Myocyte (in vitro differentiated cells): ENCODE data around the gene CNNM1. TPM values are rescaled to one million over a fixed set of nuclear protein-coding genes. Genes with fewer than 3 reads are reported as not detected.

Source experiments
- DNase-seq: peaks from one replicate; pipeline ENCODE4 v3.0.0-alpha.2; 2012; ENCODE audit warnings: low read depth
- total RNA-seq: library from RNA; depleted of rRNA; stranded (reverse); fragments of >200 nt; gene quantifications from 2 replicates; pipeline ENCODE4 v1.2.3, GENCODE V29; 2014

Gene CNNM1
- total RNA-seq, 1 donor from 2014 or later: not detected

DNA sequence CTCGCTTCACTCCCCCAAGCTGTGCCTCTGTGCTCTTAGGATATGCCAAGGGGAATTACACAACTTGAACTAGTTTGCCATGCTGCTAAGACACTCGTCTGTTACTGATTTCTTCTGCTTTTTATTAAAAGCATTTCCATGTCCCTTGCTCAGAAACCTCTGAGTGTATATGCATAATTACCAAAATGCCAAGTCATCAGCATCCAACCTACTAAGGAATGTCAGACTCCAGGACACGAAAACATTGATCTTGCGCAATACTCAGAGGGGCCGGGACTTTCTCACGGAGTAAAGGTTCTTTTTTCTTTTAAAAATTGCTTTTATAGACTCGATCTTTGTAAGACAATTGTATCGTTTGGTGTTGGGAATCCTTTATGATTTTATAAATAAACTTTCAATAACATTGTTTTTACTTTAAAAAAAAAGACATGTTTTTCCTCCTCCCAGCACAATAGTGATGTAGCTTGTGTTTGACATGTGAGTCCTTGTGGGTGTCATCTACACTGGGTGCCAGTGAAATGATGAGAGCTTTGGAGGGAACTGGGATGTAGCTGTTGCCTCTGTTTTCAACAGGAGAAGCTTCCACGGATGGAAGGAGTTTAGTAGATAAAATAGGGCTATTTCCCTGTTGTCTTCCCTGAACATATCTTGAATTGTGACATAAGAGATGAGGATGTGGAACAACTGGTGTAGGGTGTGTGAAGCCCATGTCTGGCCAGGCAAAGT lies 43.6 kb downstream of the CNNM1 start:
- DNase-seq: peak; percentile 22

DNA sequence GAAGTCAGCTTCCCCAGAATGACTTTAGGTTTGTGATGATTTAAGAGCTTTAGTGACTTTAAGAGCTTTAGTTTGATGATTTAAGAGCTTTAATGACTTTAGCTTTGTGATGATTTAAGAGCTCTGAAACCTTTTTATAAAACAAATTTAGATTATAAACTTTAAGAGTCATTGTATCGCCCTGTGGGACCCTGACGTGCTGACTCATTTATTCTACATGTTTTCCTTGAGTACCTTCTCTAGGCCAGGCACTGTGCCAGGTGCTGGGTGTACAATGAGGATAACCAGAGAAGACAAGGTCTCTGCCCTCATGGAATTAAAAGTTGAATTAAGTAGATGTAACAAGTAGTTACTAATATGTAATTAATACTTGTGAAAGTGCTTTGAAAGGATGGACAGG lies 45.4 kb downstream of the CNNM1 start:
- DNase-seq: no peak

DNA sequence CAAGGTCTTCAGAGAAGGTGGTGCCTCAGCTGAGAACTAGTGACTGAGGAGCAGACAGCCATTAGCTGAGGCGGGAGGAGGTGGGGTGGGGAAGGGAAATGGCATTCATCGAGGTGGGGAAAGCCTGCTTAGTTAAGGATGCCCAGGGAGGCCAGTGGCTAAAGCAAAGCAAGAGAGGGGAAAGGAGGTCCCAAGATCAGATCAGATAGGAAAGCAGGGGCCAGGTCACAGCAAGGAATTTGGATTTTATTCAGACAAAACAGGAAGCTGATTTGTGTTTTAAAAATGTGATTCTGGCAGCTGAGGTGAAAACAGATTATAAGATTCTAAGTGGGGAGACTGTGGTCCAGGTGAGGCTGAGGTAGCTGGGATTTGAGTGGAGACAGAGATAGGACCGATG lies 45.8 kb downstream of the CNNM1 start:
- no peak for DNase-seq

DNA sequence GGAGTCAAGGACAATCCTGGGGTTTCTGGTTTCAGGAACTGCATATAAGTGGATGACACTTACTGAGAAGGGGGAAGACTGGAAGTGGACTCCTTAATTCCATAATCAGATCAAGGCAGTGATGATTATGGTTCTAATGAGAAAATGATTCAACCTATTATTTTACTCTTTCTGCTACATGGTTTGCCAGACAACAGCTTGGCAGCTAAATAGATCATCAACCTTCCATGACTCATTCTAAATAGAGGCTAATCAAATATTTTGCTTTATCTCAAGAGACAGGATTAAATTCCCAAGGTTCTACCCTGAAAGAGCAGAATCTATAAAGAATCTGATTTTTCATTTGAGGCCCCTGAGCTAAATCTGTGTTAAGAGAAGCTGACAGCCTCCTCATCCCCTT lies 46.3 kb downstream of the CNNM1 start:
- no peak for DNase-seq

DNA sequence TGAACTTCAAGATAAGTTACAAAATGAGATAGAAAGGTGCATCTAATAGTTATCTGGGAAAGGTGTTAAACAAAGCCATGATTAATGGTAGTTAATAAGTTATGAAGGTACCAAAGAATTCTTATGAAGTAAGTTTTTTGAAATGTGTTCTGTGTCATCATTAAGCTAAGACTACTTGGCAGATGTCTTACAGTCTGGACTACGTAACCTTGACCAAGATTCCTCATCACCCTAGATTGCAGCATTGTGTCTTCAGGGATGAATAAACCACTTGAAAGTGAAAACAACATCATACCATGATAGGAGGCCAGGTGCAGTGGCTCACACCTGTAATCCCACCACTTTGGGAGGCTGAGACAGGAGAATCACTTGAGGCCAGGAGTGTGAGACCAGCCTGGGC lies 53.0 kb downstream of the CNNM1 start:
- no peak for DNase-seq

DNA sequence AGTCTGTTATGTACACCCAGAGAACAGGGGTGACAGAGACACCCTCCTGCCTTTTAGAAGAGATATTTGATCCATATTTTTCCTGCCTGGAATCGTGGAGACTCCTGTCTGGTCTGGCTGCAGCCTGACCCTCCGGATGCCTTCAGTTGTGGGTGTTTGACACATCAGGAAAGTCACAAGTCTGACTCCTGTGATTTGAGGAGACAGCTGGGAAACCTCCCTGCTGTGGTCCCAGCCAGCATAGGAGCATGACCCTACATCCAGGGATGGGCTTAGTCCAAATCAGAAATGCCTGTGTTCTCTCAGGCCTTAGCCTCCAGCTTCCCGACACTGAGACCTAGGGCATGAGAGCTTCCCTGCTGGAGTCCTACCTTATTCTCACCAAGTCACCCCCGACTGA lies 57.9 kb downstream of the CNNM1 start:
- DNase-seq: peak; percentile 91

DNA sequence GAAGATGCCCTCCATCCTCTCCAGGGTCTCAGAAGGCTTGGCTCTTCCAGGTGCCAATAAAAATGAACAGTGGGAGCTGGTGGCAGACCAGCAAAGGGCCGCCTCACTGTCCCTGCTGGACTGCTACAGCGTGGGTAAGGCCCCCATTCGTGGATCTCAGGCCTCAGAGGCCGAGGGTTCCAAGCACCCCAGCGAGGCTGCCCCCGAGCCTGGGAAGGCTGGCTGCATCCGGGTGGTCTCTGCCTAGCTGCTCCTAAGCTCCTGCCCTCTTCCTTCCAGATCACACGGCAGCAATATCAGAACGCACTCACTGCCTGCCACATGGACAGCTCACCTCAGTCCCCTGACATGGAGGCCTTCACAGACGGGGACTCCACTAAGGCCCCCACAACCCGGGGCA lies 58.4 kb downstream of the CNNM1 start:
- no peak for DNase-seq

DNA sequence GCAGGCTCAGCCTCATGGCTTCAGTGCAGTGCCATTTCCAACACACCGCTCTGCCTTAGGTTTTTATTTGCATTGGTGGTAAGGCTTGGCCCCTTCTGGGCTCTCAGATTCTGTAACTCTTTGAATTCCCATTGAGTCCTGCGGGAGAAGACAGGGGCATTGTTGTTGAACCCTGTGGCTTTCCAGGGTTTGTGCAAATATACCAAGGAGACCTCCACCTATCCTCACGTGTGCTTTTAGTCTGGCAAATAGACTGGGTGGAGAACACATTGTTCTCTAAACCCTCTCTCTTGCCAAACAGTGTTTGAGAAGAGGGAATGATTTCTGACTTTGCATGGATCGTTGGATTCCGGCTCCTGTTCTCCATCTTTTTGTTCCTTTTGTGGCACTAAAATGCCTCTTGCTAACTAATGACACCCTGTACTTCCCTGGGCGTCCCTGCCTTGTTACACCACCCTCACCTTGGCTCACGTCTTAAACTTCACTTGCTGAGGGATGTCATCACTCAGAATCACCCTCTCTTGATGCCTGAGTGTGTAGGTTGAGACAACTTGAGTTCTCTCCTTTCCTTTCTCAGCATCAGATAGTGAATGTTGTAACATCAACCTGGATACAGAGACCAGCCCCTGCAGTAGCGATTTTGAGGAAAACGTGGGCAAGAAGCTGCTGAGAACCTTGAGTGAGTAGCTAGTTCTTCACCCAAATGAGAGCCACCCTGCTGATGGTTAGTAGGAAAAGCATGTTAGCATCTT lies 60.7 kb downstream of the CNNM1 start:
- DNase-seq: no peak

DNA sequence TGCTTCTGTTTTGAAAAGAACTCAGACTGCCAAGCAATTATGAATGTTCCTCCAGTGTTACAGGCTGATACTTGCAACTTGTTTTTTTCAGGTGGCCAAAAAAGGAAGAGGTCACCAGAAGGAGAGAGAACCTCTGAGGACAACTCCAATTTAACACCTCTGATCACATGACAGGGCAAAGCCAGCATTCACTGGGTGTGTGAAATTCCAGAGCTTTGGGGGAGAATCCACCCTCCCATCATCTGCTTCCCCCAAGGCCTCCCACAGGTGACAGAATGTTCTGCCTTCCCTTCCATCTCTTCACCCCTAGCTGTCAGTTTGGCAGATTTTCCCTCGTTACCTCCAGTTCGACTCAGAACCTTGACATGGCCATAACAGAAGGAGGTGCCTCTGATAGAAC lies 62.2 kb downstream of the CNNM1 start:
- DNase-seq: no peak

DNA sequence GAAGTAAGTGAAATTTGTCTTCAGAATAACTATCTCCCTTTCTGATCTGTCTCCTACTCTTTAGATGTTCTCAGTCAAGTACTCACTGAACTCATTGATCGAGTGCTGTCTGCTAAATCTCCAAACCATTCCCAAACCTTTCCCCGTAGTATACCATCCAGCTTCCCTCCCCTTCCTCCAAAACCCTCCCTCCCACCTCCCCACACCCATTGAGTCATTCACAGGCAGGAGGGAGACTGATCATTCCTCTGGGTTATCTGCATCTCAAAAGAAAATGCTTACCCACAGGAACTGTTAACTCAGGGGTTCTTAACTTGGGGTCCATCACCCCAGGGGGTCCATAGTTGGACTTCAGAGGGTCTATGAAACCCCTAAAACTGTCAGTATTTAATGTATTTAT lies 63.9 kb downstream of the CNNM1 start:
- no peak for DNase-seq

DNA sequence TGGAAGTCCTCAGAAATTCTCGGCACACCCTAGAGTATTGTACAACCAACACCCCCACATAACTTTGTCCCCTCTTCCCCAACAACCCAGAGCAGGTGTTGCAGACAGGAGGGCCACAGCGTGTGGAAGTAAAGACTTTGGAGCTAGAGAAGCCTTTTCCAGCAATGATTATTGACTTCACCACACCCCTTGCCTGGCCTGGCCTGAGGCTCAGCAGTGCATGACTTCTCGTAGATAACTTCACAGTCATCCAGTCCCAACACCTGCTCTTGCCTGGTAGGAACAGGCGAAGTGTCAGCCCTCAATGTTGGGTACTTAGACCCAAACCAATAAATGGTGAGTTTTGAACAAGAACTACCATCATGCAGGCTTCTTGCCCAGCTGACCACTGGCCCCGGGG lies 64.5 kb downstream of the CNNM1 start:
- no peak for DNase-seq

DNA sequence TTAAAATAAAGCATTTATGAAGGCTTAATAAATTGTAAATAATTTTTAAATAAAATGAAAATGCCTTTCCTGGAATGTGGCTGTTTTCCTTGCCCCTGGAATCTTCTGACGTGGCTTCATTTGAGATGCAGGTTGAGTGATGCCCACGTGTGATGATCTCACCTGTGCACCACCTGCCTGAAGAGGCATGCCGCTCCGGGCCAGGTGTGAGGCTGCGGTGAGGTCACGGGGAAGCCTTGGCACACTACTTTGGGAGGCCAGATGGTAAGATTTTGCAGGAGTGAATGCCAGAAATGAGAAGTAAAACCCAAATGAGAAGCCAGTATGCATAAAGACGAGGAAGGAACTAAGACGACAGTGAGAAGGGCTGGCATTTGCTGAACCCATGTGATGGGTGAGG lies 65.1 kb downstream of the CNNM1 start:
- DNase-seq: no peak

DNA sequence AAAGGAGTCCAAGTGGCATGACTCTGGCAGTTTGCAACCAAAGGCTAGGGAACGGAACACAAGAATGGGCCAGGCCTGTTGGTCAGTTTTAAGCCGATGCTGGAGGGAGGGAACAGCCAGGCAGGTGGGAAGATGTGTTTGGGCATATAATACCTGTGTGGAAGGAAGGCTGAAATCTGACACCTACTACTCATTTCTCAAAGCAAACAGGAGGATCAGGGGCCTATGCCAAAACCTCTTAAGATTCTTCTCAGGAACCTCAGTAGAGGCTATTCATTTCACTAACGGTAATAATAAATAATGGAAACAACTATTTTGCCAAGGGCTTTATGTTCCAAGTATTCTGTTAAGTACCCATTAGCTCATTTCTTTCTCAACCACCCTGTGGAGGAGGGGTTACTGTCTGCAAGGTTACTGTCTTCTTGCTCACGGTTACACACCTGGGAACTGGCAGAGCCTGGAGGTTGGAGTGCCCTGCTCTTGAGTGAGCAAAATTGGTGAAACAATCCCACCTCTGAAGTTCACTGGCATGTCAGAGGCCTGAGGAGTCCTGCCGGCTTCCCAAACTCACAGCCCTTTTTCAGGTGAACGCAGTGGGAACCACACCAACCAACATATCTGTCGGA lies 65.7 kb downstream of the CNNM1 start:
- DNase-seq: no peak

DNA sequence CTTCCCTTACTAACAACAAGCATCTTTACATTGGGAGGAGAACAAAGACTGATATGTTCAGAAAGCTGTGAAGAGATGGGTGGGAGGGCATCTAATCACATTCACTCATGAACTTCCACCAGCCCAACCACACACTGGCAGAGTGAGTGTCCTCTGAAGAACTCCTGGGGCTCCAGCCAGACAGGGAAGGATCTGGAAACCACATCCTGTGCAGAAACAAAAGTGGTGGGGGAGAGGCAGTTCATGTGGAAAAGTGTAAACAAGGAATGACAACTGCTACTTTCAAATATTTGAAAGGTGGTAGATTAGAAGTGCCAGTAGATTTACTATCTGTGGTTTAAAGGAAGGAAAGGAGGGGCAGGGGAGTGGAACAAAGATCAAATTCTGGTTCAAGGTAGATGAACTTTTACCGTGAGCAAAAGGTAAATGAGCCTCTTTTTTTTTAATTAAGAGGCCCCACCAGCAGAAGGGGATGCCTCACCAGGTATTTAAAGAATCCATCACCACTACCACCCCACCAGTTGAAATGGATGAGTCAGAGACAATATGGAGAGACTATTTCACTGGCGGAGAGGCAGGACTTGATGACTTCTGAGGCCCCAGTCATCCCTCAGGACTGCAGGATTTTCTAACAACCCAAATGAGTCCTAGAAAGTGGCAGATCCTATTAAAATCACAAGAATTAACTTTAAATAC lies 66.7 kb downstream of the CNNM1 start:
- DNase-seq: peak; percentile 91

DNA sequence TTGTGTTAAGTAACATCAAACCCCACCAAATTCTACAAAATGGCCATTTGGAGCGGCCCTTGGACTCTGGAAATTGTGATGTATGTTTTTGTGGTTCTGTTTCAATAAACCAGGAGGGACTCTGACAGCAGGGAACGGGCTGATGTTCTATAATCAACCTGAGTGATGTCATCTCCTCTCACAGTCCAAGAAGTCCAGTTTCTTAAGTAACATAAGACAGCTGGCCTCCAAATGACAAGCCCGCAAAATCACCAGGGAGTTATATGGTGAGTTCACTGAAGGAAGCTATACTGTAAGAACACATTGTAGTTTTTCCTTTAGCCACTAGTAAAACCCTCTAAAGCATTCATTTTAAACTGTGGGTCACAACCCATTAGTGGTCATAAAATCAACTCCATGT lies 67.3 kb downstream of the CNNM1 start:
- peak; percentile 72 for DNase-seq

DNA sequence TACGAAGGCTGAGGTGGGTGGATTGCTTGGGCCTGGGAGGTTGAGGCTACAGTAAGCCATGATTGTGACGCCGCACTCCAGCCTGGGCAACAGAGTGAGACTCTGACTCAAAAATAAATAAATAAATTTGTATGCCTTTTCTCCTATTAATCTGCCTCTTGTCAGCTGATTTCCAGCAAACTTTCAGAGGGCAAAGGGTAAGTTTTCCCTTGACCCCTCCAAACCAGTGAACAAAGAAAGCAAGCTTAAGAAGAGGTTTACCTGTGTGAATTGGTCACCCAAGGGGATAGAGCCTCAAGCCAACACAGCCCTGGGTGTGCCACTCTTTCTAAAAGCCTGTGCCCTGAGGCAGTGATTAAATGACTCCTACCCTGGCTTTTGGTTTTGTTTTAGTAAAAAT lies 70.5 kb downstream of the CNNM1 start:
- DNase-seq: no peak

DNA sequence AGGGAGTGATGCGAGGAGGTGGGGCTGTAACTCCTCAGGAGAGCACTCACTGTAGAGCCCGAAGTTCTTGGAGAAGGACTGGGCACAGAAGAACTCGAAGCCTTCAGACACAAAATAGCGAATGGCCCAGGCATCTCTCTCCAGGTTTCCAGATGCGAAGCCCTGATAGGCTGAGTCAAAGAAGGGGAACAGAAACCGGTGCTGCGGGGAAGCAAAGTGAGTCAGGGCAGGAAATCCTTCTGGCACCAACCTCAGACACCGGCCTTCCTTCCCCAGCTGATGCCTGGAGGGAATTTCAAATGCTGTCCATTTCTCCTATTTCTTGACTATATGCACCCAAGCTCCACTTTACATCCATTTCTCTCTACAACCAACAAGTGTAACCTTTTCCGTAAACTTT lies 74.5 kb downstream of the CNNM1 start:
- DNase-seq: no peak

DNA sequence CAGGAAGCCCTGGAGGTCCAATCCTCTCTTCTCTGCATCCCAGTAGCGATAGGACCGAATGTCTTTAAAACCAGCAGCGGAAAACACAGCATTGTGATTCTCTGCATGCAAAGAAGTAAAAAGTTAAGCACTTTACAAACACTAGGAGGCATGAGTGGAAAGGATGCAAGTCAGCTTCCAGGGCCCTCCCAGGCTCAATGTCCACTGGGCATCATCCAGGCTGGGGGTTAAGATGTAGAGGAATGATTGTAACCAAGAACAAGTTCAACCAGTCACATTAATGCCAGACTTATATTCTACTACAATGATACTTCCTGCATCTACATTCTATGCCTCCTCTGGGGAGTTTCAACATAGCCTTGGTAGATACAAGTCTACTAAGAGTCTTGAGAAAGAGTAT lies 77.0 kb downstream of the CNNM1 start:
- DNase-seq: no peak

DNA sequence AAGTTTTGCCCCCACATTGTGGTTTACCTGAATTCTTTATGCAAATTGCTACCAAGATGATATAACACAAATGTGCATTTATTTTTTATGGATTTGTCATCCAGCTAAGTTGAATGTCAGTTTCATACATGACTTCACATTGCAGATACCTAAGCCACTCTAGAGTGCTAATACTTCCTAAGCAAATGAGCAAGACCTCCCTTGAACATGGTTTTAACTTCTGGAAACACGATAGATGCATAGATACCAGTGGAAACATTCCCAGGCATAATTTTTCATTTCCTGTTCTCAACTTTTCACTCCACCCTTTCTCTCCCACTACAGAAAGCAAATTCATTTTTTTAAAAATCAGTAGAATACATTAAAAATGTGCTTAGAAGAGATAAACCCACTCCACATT lies 81.0 kb downstream of the CNNM1 start:
- no peak for DNase-seq

DNA sequence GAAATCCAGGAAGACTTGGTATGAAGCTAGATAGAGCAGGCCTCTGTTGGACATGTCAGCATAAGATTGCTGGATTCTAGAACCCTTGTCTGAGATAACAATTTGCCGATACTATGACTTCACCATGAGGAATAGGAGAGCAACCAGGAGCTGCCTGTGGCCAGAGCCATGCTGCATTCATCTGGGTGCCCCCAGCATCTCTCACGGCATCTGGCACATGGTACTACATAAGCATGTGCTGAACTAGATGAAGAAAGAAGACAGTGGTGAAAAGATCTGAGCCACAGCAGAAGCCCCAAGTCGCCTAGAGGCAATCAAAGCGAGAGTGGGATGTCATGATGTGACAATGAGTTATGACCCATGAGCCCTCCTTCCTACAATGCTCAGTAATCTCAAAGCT lies 81.7 kb downstream of the CNNM1 start:
- no peak for DNase-seq

DNA sequence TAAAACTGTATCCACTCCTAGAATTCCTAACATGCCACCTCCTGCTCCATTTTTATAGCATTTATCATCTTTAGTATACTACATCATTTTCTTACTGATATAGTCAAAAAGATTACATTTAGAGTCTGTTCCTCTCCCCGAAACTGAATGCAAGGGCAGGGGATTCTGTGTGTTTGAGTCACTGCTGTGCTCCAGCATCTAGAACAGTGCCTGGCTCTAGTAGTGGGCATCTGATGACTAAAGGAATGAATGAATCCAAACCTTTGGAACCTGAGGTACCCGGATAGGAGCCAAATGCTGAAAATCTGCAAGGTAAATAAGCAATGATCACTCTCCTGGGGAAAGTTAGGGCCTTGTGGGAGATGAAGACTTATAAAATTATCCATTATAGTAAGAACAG lies 82.4 kb downstream of the CNNM1 start:
- DNase-seq: no peak

DNA sequence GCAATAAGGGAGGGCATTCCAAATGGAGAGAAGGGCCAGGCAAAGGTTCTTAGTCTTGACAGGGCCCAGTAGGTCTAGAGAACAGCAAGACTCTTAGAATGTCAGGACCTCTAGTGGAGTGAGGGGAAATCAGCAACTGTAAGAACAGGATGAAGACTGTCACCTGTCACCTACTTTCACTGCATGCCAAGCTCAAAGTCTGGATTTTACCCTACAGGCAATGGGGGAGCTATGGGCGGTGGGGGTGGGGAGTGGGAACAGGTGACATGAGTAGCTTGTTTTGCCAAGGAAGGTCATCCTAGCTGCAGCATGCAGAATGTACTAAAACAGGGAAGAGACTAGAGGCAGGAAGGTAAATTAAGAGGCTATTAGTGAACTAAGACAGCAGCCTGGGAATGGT lies 82.9 kb downstream of the CNNM1 start:
- DNase-seq: no peak
